K562 (cell line): ENCODE measurements around the gene DPAGT1. TPM values are rescaled to one million over a fixed set of nuclear protein-coding genes. Genes with fewer than 3 reads are reported as not detected.

Experiments used
- BRF2 ChIP-seq: IDR thresholded peaks from 3 replicates; pipeline ENCODE4 v1.6.1; 2011; ENCODE audit warnings: borderline replicate concordance, mild to moderate bottlenecking; ENCODE audit not compliant: insufficient read length, insufficient read depth
- CUX1 ChIP-seq: fragments of 200-800 bp; sonication (Bioruptor generic); IDR thresholded peaks from 2 replicates; pipeline ENCODE4 v1.6.1; 2016; ENCODE audit warnings: missing genetic modification characterization, missing compliant biosample characterization
- DDX20 ChIP-seq: fragments of 450-650 bp; IDR thresholded peaks from 2 replicates; pipeline ENCODE4 v1.6.1; 2016; ENCODE audit warnings: missing genetic modification characterization, low read depth, mild to moderate bottlenecking, missing compliant biosample characterization, moderate library complexity
- E2F3 ChIP-seq: fragments of 250-450 bp; sonication (Bioruptor Pico); IDR thresholded peaks from 2 replicates; pipeline ENCODE4 v1.4.0; 2020; ENCODE audit warnings: mild to moderate bottlenecking
- FOXM1 ChIP-seq, 2 experiments: fragments of 450-650 bp in 1 of 2; sonication (generic) in 1 of 2; formaldehyde crosslinking in 1 of 2; IDR thresholded peaks; 2 replicates each; pipeline versions ENCODE4 v1.6.1 to v1.9.0; 2017 to 2022; ENCODE audit warnings: low read depth in 2 of 2, mild to moderate bottlenecking in 2 of 2, missing genetic modification reagents in 1 of 2, moderate library complexity in 1 of 2
- KHSRP ChIP-seq: fragments of 450-650 bp; IDR thresholded peaks from 2 replicates; pipeline ENCODE4 v1.6.1; 2017
- RBM34 ChIP-seq: fragments of 200-400 bp; formaldehyde crosslinking; IDR thresholded peaks from 2 replicates; pipeline ENCODE4 v1.6.1; 2018; ENCODE audit warnings: low read length, borderline replicate concordance; ENCODE audit not compliant: insufficient read depth
- RFX1 ChIP-seq: fragments of 450-650 bp; IDR thresholded peaks from 2 replicates; pipeline ENCODE4 v1.6.1; 2016; ENCODE audit warnings: mild to moderate bottlenecking, moderate library complexity
- ZFP91 ChIP-seq: sonication (generic); formaldehyde crosslinking; IDR thresholded peaks from 2 replicates; pipeline ENCODE4 v1.8.0; 2022; ENCODE audit warnings: mild to moderate bottlenecking, missing genetic modification reagents
- ZNF592 ChIP-seq: fragments of 450-650 bp; IDR thresholded peaks from 2 replicates; pipeline ENCODE4 v1.6.1; 2017; ENCODE audit warnings: antibody characterized with exemption, mild to moderate bottlenecking
- polyA plus RNA-seq, 8 experiments: library from polyadenylated mRNA; depleted of rRNA in 4 of 8; stranded (reverse) in 5 of 8; unstranded in 3 of 8; fragments of >200 nt; fragmentation: Nextera tagmentation in 2 of 8; fragmentation: Illumina TruSeq in 1 of 8; extraction: Ambion mirVana in 2 of 8; extraction: Trizol in 1 of 8; gene quantifications; 2 replicates each; pipeline versions ENCODE4 v1.2.1 to v1.2.3, GENCODE V29; 2011 to 2014; ENCODE audit warnings: inconsistent platforms in 1 of 8, missing spikeins in 1 of 8
- total RNA-seq, 7 experiments: library from RNA; depleted of rRNA in 6 of 7; stranded (reverse); fragments of >200 nt in 6 of 7; fragmentation: Illumina TruSeq in 2 of 7; extraction: Trizol in 2 of 7; gene quantifications; 2 replicates each; pipeline versions ENCODE4 v1.2.1 to v1.2.3, GENCODE V29; 2011 to 2021; ENCODE audit warnings: low replicate concordance in 1 of 7
- TF ChIP-seq, protein P1 (sequence below): sonication (generic); formaldehyde crosslinking; IDR thresholded peaks from 2 replicates; pipeline ENCODE4 v1.9.0; 2022; ENCODE audit warnings: mild to moderate bottlenecking, missing genetic modification reagents

Gene DPAGT1
- total and polyA plus RNA-seq, 9 of the 15 experiments (the other 6 are each of a cell fraction or from before 2014, with no cell fraction given) = 29.9 to 135 (median 85.0) TPM

DNA sequence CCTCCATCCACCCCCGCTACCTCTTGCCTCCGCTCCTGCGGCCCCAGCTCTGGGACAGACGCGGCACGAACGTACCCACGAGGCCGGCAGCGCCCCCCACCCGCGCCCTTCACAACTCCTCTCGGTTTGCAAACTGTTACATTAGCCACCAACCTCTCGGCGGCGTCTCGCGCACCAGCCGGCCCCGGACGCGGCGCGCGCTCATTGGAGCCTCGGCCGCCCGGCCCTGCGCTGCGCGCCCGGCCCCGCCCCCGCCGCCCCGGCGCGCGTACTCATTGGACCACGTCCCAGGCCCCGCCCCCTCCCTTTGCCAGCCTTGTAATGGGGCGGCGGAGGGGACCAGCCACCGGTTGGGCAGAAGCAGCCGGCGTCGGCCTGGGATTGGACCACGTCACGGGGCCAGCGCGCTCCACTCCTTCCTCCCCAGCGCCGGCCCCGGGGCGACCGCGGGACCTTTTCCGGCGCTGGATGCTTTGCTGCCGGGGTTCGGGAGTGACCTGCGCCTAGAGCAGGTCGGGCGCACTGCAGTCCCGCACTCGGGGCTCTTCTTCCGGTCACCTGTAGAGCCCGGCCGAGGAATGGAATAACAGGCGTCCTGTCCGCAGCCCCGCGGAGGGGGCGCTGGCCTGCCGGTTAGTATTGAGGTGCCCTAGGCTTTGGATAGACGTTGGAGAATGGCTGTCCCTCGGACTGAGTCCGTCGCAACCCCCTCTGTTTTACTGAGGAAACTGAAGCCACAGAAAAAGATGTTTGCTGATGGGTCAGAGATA is 44.5 kb downstream of the DPAGT1 start, which contains the start of gene HYOU1 (continued):
- TF ChIP-seq ZFP91 (CRISPR knock-in tag) (no peak), ZNF592 (no peak), RFX1 (no peak), FOXM1 (IDR thresholded peaks at IDR 0.05; ENCODE audit: low read depth) (peak; percentile 27; the same call in 1 of the 2 replicates), FOXM1 (CRISPR knock-in tag; IDR thresholded peaks at IDR 0.05; ENCODE audit: low read depth) (no peak), RBM34 (no peak), DDX20 (no peak), BRF2 (no peak), KHSRP (no peak), E2F3 (no peak), CUX1 (CRISPR knock-in tag) (no peak)
- TF ChIP-seq, protein P1, sequence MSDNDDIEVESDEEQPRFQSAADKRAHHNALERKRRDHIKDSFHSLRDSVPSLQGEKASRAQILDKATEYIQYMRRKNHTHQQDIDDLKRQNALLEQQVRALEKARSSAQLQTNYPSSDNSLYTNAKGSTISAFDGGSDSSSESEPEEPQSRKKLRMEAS (CRISPR knock-in tag) = peak; percentile 80
